CD4-positive, alpha-beta T cell (primary cell): ENCODE data around the gene MAP4K3. TPM values are rescaled to one million over a fixed set of nuclear protein-coding genes. Genes with fewer than 3 reads are reported as not detected.

Source experiments
- ATAC-seq: fragments of 200-7000 bp; cut with Tn5 transposase; one replicate; pipeline ENCODE4 v1.10.0; 2022; ENCODE audit warnings: mild to moderate bottlenecking; ENCODE audit not compliant: poor library complexity
- CTCF ChIA-PET: fragments of 350-600 bp; sonication (Branson Sonifier 250); formaldehyde crosslinking; loops from one replicate; lab custom pipeline; 2021; ENCODE audit warnings: antibody characterized with exemption, inconsistent platforms; lab: Charles Lee
- POLR2A ChIA-PET: fragments of 350-600 bp; sonication (Branson Sonifier 250); formaldehyde crosslinking; loops from one replicate; lab custom pipeline; 2021; ENCODE audit warnings: antibody characterized with exemption, inconsistent platforms; lab: Charles Lee
- DNase-seq, 14 experiments: peaks; one replicate each; pipeline ENCODE4 v3.0.0-alpha.2; 2013 to 2020; ENCODE audit warnings: mixed read lengths in 2 of 14
- H3K27ac ChIP-seq, 2 donors: one replicate each; pipeline versions ENCODE4 v1.5.1 to v1.7.0; 2013; ENCODE audit warnings: low read length in 2 of 2, low read depth in 1 of 2, mild to moderate bottlenecking in 1 of 2
- H3K27me3 ChIP-seq, 2 experiments: 1 replicate in 1 of 2; 2 replicates in 1 of 2; pipeline versions ENCODE4 v1.6.1 to v1.7.0; 2013; ENCODE audit warnings: low read length in 2 of 2, control low read depth in 1 of 2, mild to moderate bottlenecking in 1 of 2, moderate library complexity in 1 of 2; ENCODE audit not compliant: insufficient read depth in 2 of 2, control insufficient read depth in 1 of 2
- H3K36me3 ChIP-seq: one replicate; pipeline ENCODE4 v1.6.1; 2013; ENCODE audit warnings: low read length, control low read depth; ENCODE audit not compliant: insufficient read depth
- H3K4me1 ChIP-seq: one replicate; pipeline ENCODE4 v1.6.1; 2013; ENCODE audit warnings: low read length, control low read depth; ENCODE audit not compliant: insufficient read depth
- H3K4me3 ChIP-seq: one replicate; pipeline ENCODE4 v1.5.1; 2013; ENCODE audit warnings: mild to moderate bottlenecking, low read length, moderate library complexity
- H3K9me3 ChIP-seq, 2 experiments: 1 replicate in 1 of 2; 2 replicates in 1 of 2; pipeline versions ENCODE4 v1.6.1 to v1.7.0; 2013; ENCODE audit warnings: low read length in 2 of 2, mild to moderate bottlenecking in 2 of 2, control low read depth in 1 of 2, moderate library complexity in 1 of 2; ENCODE audit not compliant: control insufficient read depth in 1 of 2, insufficient read depth in 1 of 2
- H3K27ac Mint-ChIP-seq: one replicate; pipeline ENCODE4 v1.8.0; 2020; ENCODE audit warnings: mixed read lengths
- H3K27me3 Mint-ChIP-seq: one replicate; pipeline ENCODE4 v1.8.0; 2021; ENCODE audit warnings: mixed read lengths
- H3K36me3 Mint-ChIP-seq: one replicate; pipeline ENCODE4 v1.8.0; 2021; ENCODE audit warnings: low read depth, mixed read lengths
- H3K4me1 Mint-ChIP-seq: one replicate; pipeline ENCODE4 v1.8.0; 2021; ENCODE audit warnings: low read depth, mixed read lengths
- H3K4me3 Mint-ChIP-seq: one replicate; pipeline ENCODE4 v1.8.0; 2020; ENCODE audit warnings: mild to moderate bottlenecking, mixed read lengths
- H3K9me3 Mint-ChIP-seq: one replicate; pipeline ENCODE4 v1.8.0; 2020; ENCODE audit warnings: mixed read lengths
- intact Hi-C, 2 experiments: fragments of 100-400 bp; cut with DNase I in 1 of 2; cut with micrococcal nuclease in 1 of 2; formaldehyde crosslinking; loops; one replicate each; pipeline versions ENCODE4 v1.15.1 to v1.9.0; 2023 to 2025; cut with DNase I, micrococcal nuclease
- total RNA-seq, 174 experiments: library from RNA in 2 of 174; stranded (reverse) in 2 of 174; gene quantifications; one replicate each; pipeline ENCODE4 v1.2.3 and lab custom pipeline; 2021 to 2026
- TF ChIP-seq, protein P1 (sequence below): fragments of 200-600 bp; IDR thresholded peaks from one replicate; pipeline ENCODE4 v1.8.0; 2022; ENCODE audit warnings: antibody characterized with exemption, mild to moderate bottlenecking

MAP4K3 gene
- total RNA-seq, 2 experiments from 2014 or later = 18.4 to 22.5 TPM

DNA sequence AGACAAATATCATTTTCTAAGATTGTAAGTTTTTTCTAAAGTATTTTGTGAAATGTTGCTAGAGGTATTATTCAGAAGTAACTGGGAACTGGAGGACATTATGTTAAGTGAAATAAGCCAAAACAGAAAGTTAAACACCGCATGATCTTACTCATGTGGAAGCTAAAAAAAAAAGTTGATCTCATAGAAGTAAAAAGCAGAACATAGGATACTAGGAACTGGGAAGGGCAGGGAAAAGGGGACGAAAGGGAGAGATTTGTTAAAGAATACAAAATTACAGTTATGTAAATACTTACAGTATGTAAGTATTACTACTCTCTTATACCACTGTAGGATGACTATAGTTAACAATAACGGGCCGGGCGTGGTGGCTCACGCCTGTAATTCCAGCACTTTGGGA, 146.7 kb downstream of the MAP4K3 start:
- Histone ChIP-seq H3K4me3 (no peak overlapping the region), H3K4me1 (no peaks in the 10 kb centered on the region), H3K27me3 (no peaks in the 10 kb centered on the region), H3K36me3 (peaks cover 21% of the 10 kb centered on the region), H3K9me3 (no peaks in the 10 kb centered on the region), H3K27ac (no peak overlapping the region)
- intact Hi-C loops = no loop called here
- Mint-ChIP-seq H3K9me3 (no peaks in the 10 kb centered on the region), H3K4me1 (no peaks in the 10 kb centered on the region), H3K27ac (no peak overlapping the region), H3K4me3 (no peak overlapping the region), H3K27me3 (no peaks in the 10 kb centered on the region), H3K36me3 (peaks cover 53% of the 10 kb centered on the region)
- CTCF ChIA-PET = no interaction called here
- POLR2A ChIA-PET = no interaction called here
- TF ChIP-seq, protein P1, sequence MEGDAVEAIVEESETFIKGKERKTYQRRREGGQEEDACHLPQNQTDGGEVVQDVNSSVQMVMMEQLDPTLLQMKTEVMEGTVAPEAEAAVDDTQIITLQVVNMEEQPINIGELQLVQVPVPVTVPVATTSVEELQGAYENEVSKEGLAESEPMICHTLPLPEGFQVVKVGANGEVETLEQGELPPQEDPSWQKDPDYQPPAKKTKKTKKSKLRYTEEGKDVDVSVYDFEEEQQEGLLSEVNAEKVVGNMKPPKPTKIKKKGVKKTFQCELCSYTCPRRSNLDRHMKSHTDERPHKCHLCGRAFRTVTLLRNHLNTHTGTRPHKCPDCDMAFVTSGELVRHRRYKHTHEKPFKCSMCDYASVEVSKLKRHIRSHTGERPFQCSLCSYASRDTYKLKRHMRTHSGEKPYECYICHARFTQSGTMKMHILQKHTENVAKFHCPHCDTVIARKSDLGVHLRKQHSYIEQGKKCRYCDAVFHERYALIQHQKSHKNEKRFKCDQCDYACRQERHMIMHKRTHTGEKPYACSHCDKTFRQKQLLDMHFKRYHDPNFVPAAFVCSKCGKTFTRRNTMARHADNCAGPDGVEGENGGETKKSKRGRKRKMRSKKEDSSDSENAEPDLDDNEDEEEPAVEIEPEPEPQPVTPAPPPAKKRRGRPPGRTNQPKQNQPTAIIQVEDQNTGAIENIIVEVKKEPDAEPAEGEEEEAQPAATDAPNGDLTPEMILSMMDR = no peak
- DNase-seq = no peak
- ATAC-seq = no peak

DNA sequence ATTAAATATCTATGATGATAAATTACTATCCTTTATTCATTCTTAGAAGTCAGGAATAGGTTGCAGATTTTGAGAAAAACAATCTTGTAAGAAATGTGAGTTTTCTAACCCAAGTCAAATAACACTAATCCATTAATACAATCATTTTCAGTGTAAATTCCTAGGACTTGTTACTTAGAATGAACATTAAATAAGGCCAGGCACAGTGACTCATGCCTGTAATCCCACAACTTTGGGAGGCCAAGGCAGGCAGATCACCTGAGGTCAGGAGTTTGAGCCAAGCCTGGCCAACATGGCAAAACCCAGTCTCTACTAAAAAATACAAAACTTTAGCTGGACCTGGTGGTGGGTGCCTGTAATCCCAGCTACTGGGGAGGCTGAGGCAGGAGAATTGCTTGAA, 147.5 kb downstream of the MAP4K3 start:
- Histone ChIP-seq H3K36me3 (peaks cover 24% of the 10 kb centered on the region), H3K9me3 (no peaks in the 10 kb centered on the region), H3K4me3 (no peak overlapping the region), H3K27me3 (no peaks in the 10 kb centered on the region), H3K4me1 (no peaks in the 10 kb centered on the region), H3K27ac (no peak overlapping the region)
- no peaks in the 10 kb centered on the region for H3K4me1 Mint-ChIP-seq
- intact Hi-C loops = no loop called here
- ATAC-seq (no peak), DNase-seq (no peak)
- H3K27me3 Mint-ChIP-seq = no peaks in the 10 kb centered on the region
- ChIA-PET POLR2A (no interaction called here), CTCF (no interaction called here)
- TF ChIP-seq, protein P1 = no peak
- H3K4me3 Mint-ChIP-seq = no peak overlapping the region
- no peaks in the 10 kb centered on the region for H3K9me3 Mint-ChIP-seq
- peaks cover 57% of the 10 kb centered on the region for H3K36me3 Mint-ChIP-seq
- no peak overlapping the region for H3K27ac Mint-ChIP-seq

DNA sequence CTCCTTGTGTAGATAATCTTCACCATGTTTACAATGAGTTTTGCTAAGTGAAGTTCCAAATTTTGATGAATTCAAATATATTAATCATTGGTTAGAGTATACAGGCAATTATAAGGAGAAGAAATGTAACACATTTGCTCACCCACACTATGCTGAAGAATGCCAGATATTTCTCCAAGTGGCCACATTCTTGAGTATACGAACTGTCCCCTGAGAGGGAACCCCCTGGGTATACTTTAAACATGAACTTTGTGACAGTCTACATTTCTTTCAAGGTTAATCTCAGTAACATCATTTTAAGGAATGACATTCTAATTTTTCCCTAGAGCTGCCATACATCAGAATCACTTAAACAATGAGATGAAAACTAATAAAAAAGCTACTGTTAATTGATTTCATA, 153.5 kb downstream of the MAP4K3 start:
- Histone ChIP-seq H3K4me1 (no peaks in the 10 kb centered on the region), H3K27ac (no peak overlapping the region), H3K36me3 (peaks cover 28% of the 10 kb centered on the region), H3K4me3 (no peak overlapping the region), H3K9me3 (no peaks in the 10 kb centered on the region), H3K27me3 (no peaks in the 10 kb centered on the region)
- H3K27ac Mint-ChIP-seq = no peak overlapping the region
- TF ChIP-seq, protein P1 = no peak
- no peaks in the 10 kb centered on the region for H3K27me3 Mint-ChIP-seq
- ChIA-PET POLR2A (no interaction called here), CTCF (no interaction called here)
- H3K4me1 Mint-ChIP-seq = no peaks in the 10 kb centered on the region
- H3K9me3 Mint-ChIP-seq = no peaks in the 10 kb centered on the region
- DNase-seq (no peak), ATAC-seq (no peak)
- H3K36me3 Mint-ChIP-seq = peaks cover 58% of the 10 kb centered on the region
- no peak overlapping the region for H3K4me3 Mint-ChIP-seq
- intact Hi-C loops = no loop called here
